Bronchial epithelial cell (primary cell): ENCODE results near the gene CDC42SE1. TPM values are rescaled to one million over a fixed set of nuclear protein-coding genes. Genes with fewer than 3 reads are reported as not detected.
A peak's percentile ranks its signal among the peaks of the same experiment; 100 is the strongest.

Experiments used
- DNase-seq: peaks from one replicate; pipeline ENCODE4 v3.0.0-alpha.2; 2010; ENCODE audit warnings: low read depth
- FAIRE-seq: peaks from 2 replicates; lab custom pipeline; 2011; peaks lifted over from hg19 to GRCh38; lab: Jason Lieb, UNC
- H3K27me3 ChIP-seq: 2 replicates; pipeline ENCODE4 v1.5.1; 2011; ENCODE audit warnings: low read length; ENCODE audit not compliant: control insufficient read depth, insufficient read depth
- H3K36me3 ChIP-seq: 2 replicates; pipeline ENCODE4 v1.5.1; 2011; ENCODE audit warnings: low read length; ENCODE audit not compliant: control insufficient read depth, insufficient read depth
- H3K4me3 ChIP-seq: 2 replicates; pipeline ENCODE4 v1.5.1; 2011; ENCODE audit warnings: mild to moderate bottlenecking, low read depth, low read length, control low read depth
- CTCF ChIP-seq: IDR thresholded peaks from 2 replicates; pipeline ENCODE4 v1.5.1; 2011; ENCODE audit warnings: mild to moderate bottlenecking, moderate library complexity, low read length, control low read depth, inconsistent platforms; ENCODE audit not compliant: insufficient read depth, severe bottlenecking
- total RNA-seq: library from RNA; depleted of rRNA; stranded (reverse); fragments of >200 nt; gene quantifications from 2 replicates; pipeline ENCODE4 v1.2.1, GENCODE V29; 2014

Gene CDC42SE1
- total RNA-seq, 1 donor from 2014 or later = 81.6 TPM

- H3K27me3 ChIP-seq = no peaks in the 10 kb centered on the region
- DNase-seq (no peak), FAIRE-seq (no peak)
- TF ChIP-seq CTCF = no peak
- H3K36me3 ChIP-seq = peaks cover 3% of the 10 kb centered on the region
- H3K4me3 ChIP-seq = no peak overlapping the region
Observed at GRCh38 chr1:151032164-151032563, 27.3 kb downstream of the CDC42SE1 start.

- H3K36me3 ChIP-seq = peaks cover 4% of the 10 kb centered on the region
- no peak for TF ChIP-seq CTCF
- no peak for FAIRE-seq
Observed at GRCh38 chr1:151026460-151026859, 33.0 kb downstream of the CDC42SE1 start.

GRCh38 chr1:151024540-151025146, 34.8 kb downstream of the CDC42SE1 start:
- Histone ChIP-seq H3K4me3 (no peak overlapping the region), H3K27me3 (no peaks in the 10 kb centered on the region), H3K36me3 (peaks cover 4% of the 10 kb centered on the region)
- DNase-seq = peak; percentile 64
- FAIRE-seq = peak; percentile 13
- TF ChIP-seq CTCF = peak; percentile 83

More at GRCh38 chr1:151026460-151026859, 33.0 kb downstream of the CDC42SE1 start:
- no peak for DNase-seq
- Histone ChIP-seq H3K4me3 (no peak overlapping the region), H3K27me3 (no peaks in the 10 kb centered on the region)

- no peak for FAIRE-seq
- Histone ChIP-seq H3K27me3 (no peaks in the 10 kb centered on the region), H3K36me3 (no peaks in the 10 kb centered on the region), H3K4me3 (no peak overlapping the region)
- DNase-seq = no peak
- TF ChIP-seq CTCF = no peak
Observed at GRCh38 chr1:151013518-151013917, 45.9 kb downstream of the CDC42SE1 start.

- no peak for DNase-seq
Observed at GRCh38 chr1:151012684-151013471, 46.5 kb downstream of the CDC42SE1 start.

More at GRCh38 chr1:151012684-151013471, 46.5 kb downstream of the CDC42SE1 start:
- TF ChIP-seq CTCF = no peak
- Histone ChIP-seq H3K36me3 (no peaks in the 10 kb centered on the region), H3K4me3 (no peak overlapping the region), H3K27me3 (no peaks in the 10 kb centered on the region)
- no peak for FAIRE-seq
